HG03025 (cell line): ENCODE results near the gene ZNF3.

Experiments
- ATAC-seq: cut with Tn5 transposase; IDR thresholded peaks from one replicate; pipeline ENCODE4 v1.9.1; 2021; ENCODE audit warnings: mild to moderate bottlenecking, moderate library complexity; ENCODE audit not compliant: unreplicated experiment, low FRiP score

The ZNF3 gene

DNA sequence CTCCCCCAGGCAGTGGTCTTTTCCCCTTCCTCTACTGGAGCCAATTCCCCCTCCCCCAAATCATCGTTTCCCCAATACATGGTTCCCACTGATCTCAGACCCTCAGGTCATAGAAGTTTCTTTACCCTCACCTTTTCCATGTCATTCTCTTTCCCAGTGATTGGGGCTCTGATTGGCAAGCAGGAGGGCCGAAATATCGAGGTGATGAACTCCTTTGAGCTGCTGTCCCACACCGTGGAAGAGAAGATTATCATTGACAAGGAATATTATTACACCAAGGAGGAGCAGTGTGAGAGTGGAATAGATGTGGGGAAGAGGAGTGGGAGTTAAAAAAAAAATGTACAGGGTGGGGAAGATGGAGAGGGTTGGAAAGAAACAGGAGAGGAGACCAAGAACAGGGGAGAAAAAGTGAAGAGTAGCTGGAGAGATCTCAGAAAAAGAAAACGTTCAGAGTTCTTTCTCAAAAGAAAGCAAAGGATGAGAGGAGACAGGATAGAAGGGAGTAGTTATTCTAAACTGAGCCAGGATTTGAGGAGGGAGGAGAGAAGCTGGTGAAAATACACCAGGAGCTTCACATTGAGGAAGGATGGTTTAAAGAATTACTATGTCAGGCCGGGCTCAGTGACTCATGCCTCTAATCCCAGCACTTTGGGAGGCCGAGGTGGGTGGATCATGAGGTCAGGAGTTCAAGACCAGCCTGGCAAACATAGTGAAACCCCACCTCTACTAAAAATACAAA, 8.1 kb upstream of the ZNF3 start:
- no peak for ATAC-seq

- ATAC-seq: no peak
Observed at GRCh38 chr7:100088621-100089457, 7.3 kb upstream of the ZNF3 start, which contains the start of gene COPS6. COPS6 (plus strand) TSS chr7:100088969; CDS start chr7:100088991, 22 bp downstream.

- no peak for ATAC-seq
Observed at GRCh38 chr7:100088095-100088620, 6.6 kb upstream of the ZNF3 start.

- ATAC-seq: no peak
Observed at GRCh38 chr7:100087055-100087750, 5.7 kb upstream of the ZNF3 start.

GRCh38 chr7:100085515-100085914, 4.0 kb upstream of the ZNF3 start:
- no peak for ATAC-seq

DNA sequence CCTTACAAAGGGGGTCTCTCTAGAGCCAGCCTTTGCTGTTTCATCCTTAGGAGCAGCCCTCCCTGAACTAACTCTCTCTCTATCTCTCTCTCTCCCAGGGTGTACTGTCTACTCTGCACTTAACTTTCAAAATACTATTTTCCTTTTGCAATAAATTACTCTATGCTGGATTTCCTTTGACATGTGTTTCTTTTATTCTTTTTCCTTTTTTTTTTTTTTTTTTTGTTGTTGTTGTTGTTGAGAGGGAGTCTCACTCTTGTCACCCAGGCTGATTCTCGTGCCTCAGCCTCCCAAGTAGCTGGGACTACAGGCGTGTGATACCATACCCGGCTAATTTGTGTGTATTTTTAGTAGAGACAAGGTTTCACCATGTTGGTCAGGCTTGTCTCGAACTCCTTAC, 1.5 kb upstream of the ZNF3 start:
- no peak for ATAC-seq

- no peak for ATAC-seq
Observed at GRCh38 chr7:100080907-100081534, 502 bp downstream of the ZNF3 start.

GRCh38 chr7:100079024-100079560, 2.4 kb downstream of the ZNF3 start:
- ATAC-seq: no peak

GRCh38 chr7:100077205-100077604, 4.3 kb downstream of the ZNF3 start:
- ATAC-seq: no peak

DNA sequence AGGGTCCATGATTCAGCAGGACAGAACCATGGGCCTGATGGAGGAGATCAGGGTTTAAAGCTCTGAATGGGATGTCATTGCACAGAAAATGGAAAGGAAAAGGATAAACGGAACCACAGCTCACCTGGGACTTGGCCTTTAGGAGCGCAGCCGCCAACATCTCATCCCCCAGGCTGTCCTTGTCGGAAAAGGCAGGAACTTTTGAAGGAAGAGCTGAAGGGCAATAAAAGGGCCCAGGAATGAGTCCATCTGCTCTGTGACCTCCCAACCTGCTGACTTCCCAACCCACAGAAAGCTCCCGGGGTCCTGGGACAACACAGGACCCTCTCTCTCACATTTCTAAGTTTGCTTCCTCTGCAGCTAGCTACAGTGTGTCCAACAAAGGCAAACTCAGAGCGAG, 6.1 kb downstream of the ZNF3 start:
- no peak for ATAC-seq

GRCh38 chr7:100074841-100075240, 6.7 kb downstream of the ZNF3 start:
- ATAC-seq: no peak

- ATAC-seq: no peak
Observed at GRCh38 chr7:100072462-100072861, 9.1 kb downstream of the ZNF3 start.

DNA sequence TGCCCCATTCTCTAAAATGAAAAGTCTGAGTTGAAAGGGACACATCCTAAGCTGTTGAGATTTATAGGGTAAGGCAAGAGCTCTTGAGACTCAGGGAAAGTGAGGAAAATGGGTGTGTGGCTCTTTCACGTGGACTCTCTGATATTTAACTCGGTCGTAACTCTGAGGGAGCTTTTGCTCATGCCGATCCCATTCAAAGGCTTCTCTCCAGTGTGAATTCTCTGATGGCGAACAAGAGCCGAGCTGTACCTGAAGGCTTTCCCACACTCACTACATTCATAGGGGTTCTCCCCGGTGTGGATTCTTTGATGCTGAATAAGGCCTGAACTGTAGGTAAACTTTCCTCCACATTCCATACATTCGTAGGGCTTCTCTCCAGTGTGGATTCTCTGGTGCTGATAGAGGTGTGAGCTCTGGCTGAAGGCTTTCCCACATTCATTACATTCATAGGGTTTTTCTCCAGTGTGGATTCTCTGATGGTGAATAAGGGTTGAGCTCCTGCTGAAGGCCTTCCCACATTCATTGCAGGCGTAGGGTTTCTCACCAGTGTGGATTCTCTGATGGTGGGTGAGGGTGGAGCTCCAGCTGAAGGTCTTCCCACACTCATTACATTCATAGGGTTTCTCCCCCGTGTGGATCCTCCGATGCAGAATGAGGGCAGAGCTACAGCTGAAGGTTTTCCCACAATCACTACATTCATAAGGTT, 10.4 kb downstream of the ZNF3 start:
- no peak for ATAC-seq

DNA sequence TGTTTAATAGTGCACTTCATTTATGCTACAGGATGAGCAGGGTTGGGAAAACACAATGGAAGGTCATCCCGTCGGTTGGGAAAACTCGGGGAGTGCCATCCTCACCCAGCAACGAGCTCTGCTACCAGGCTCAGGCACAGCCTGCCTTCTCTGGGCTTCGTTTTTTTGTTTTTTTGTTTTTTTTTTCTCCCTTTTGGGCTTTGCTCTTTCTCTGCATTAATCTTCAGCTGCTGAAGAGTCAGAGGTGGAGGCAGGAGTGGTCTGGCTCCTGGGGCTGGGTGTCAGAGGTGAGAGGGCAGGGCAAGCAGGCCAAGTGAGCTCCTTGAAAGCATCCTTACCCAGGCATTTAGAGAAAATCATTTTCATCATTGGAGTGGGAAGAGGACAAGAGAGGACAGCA, 11.5 kb downstream of the ZNF3 start:
- ATAC-seq: no peak

- no peak for ATAC-seq
Observed at GRCh38 chr7:100066953-100067352, 14.6 kb downstream of the ZNF3 start.

GRCh38 chr7:100065452-100066186, 15.9 kb downstream of the ZNF3 start:
- no peak for ATAC-seq

- ATAC-seq: no peak
Observed at GRCh38 chr7:100064162-100064561, 17.4 kb downstream of the ZNF3 start.

GRCh38 chr7:100063376-100063775, 18.1 kb downstream of the ZNF3 start:
- no peak for ATAC-seq
